Ascending aorta (tissue), 2 donors: ENCODE measurements around the gene KIAA0040. TPM values are rescaled to one million over a fixed set of nuclear protein-coding genes. Genes with fewer than 3 reads are reported as not detected.

Experiments used
- DNase-seq, 2 donors: peaks; one replicate each; pipeline ENCODE4 v3.0.0-alpha.2; 2019; ENCODE audit warnings: low spot score in 2 of 2
- H3K27ac ChIP-seq, 2 donors: fragments of 200-600 bp; sonication (generic); one replicate each; pipeline ENCODE4 v1.5.1; 2016 to 2017; ENCODE audit warnings: mild to moderate bottlenecking in 1 of 2
- H3K27me3 ChIP-seq: fragments of 200-600 bp; sonication (generic); one replicate; pipeline ENCODE4 v1.5.1; 2017
- H3K36me3 ChIP-seq, 2 donors: fragments of 200-600 bp; sonication (generic); one replicate each; pipeline ENCODE4 v1.5.1; 2016
- H3K4me1 ChIP-seq, 2 donors: fragments of 200-600 bp; sonication (generic); one replicate each; pipeline ENCODE4 v1.5.1; 2016 to 2017; ENCODE audit warnings: mild to moderate bottlenecking in 1 of 2
- H3K4me3 ChIP-seq, 2 donors: fragments of 200-600 bp; sonication (generic); one replicate each; pipeline ENCODE4 v1.5.1; 2016 to 2017; ENCODE audit warnings: mild to moderate bottlenecking in 1 of 2
- H3K9me3 ChIP-seq, 2 donors: fragments of 200-600 bp; sonication (generic); one replicate each; pipeline ENCODE4 v1.5.1; 2016
- intact Hi-C: fragments of 100-400 bp; cut with DNase I; formaldehyde crosslinking; loops from one replicate; pipeline ENCODE4 v1.15.1; 2023
- total RNA-seq: library from RNA; depleted of rRNA; stranded (reverse); fragments of >200 nt; gene quantifications from one replicate; pipeline ENCODE4 v1.1.0, GENCODE V29; 2016
- TF ChIP-seq, protein P1 (sequence below), 3 experiments: fragments of 200-600 bp in 2 of 3; fragments of 450-650 bp in 1 of 3; sonication (generic) in 2 of 3; IDR thresholded peaks; one replicate each; pipeline ENCODE4 v1.5.1; 2016 to 2019; ENCODE audit warnings: antibody characterized with exemption in 3 of 3, mild to moderate bottlenecking in 1 of 3, moderate library complexity in 1 of 3

The KIAA0040 gene
- total RNA-seq, 1 donor from 2014 or later, result 36.7 TPM

DNA sequence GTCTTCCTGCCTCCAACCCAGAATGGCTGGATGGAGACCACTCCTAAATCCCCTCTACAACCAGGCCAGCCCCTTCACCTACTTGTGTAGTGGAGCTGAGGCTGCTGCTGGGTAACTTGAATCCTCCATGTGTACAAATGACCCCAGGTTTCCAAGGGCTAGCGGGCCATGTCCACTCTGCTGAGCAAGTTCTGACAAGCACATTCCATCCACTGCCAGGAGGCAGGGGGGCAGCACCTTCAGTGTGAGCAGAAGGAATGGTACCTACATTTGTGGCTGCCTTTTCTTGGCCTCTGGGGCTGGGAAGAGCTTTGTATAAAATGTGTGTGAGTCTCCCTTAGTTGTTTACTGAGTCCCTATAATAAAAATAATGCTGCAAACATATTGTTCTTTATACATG lies 14.5 kb downstream of the KIAA0040 start:
- Histone ChIP-seq H3K27ac (no peak overlapping the region), H3K4me1 (no peaks in the 10 kb centered on the region), H3K4me3 (no peak overlapping the region), H3K27me3 (no peaks in the 10 kb centered on the region), H3K9me3 (no peaks in the 10 kb centered on the region), H3K36me3 (peaks cover 5 to 8% of the 10 kb centered on the region in 2 donors)
- DNase-seq, result no peak
- intact Hi-C loops, result no loop called here
- TF ChIP-seq, protein P1, sequence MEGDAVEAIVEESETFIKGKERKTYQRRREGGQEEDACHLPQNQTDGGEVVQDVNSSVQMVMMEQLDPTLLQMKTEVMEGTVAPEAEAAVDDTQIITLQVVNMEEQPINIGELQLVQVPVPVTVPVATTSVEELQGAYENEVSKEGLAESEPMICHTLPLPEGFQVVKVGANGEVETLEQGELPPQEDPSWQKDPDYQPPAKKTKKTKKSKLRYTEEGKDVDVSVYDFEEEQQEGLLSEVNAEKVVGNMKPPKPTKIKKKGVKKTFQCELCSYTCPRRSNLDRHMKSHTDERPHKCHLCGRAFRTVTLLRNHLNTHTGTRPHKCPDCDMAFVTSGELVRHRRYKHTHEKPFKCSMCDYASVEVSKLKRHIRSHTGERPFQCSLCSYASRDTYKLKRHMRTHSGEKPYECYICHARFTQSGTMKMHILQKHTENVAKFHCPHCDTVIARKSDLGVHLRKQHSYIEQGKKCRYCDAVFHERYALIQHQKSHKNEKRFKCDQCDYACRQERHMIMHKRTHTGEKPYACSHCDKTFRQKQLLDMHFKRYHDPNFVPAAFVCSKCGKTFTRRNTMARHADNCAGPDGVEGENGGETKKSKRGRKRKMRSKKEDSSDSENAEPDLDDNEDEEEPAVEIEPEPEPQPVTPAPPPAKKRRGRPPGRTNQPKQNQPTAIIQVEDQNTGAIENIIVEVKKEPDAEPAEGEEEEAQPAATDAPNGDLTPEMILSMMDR (IDR thresholded peaks at IDR 0.05), result no peak

DNA sequence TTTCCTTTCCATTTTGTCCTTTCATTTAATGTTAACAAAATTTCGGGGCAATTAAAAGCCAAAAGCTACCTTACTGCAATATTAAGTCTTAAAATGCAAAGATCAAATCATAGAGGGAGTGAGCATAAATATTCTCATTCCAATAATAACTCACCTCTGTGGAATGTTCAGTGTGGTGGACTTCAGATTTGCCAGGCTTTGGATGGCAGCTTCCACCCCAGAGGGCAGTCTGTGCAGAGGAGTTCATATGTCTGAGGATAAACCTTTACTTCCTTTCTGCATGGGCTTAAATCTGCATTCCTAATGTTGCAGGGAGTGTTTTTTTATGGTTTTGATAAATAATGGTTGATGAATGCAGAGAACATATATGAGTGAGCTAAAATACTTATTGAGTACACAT lies 16.3 kb downstream of the KIAA0040 start:
- Histone ChIP-seq H3K4me1 (no peaks in the 10 kb centered on the region), H3K4me3 (no peak overlapping the region), H3K9me3 (no peaks in the 10 kb centered on the region), H3K27ac (no peak overlapping the region), H3K27me3 (no peaks in the 10 kb centered on the region), H3K36me3 (peaks cover 5 to 8% of the 10 kb centered on the region in 2 donors)
- intact Hi-C loops, result no loop called here
- no peak for DNase-seq
- TF ChIP-seq, protein P1 (IDR thresholded peaks at IDR 0.05), result no peak

- Histone ChIP-seq H3K4me3 (no peak overlapping the region), H3K36me3 (peaks cover 5 to 8% of the 10 kb centered on the region in 2 donors), H3K9me3 (no peaks in the 10 kb centered on the region), H3K27me3 (no peaks in the 10 kb centered on the region), H3K27ac (no peak overlapping the region), H3K4me1 (no peaks in the 10 kb centered on the region)
- intact Hi-C loops, result no loop called here
- TF ChIP-seq, protein P1 (IDR thresholded peaks at IDR 0.05), result no peak
- no peak for DNase-seq
These were observed 18.1 kb downstream of the KIAA0040 start for GRCh38 chr1:175174309-175175102.

DNA sequence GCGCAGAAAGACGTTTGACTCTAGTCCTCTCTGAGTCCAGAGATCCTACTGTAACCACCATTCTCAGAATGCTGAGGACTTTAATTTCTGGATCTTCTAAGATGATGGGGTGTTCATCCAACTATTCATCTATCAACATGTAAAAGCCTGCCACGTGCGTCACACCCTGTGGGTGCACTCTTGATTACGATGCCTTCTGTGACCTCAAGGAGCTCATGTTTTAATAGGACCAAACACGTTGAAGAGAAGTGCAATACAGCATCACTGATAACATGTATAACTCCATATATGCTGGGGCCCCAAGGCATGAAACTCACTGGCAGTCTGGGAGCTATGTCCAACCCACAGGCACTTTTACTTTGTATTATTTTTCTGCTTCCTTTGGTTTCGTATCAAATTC lies 19.0 kb downstream of the KIAA0040 start:
- TF ChIP-seq, protein P1 (IDR thresholded peaks at IDR 0.05), result no peak
- no peaks in the 10 kb centered on the region for H3K9me3 ChIP-seq
- H3K4me1 ChIP-seq, result no peaks in the 10 kb centered on the region
- H3K27me3 ChIP-seq, result no peaks in the 10 kb centered on the region
- peaks cover 5 to 10% of the 10 kb centered on the region in 2 donors for H3K36me3 ChIP-seq
- H3K4me3 ChIP-seq, result no peak overlapping the region
- no peak for DNase-seq
- intact Hi-C loops, result no loop called here
- no peak overlapping the region for H3K27ac ChIP-seq

- H3K4me1 ChIP-seq, result no peaks in the 10 kb centered on the region
- no peaks in the 10 kb centered on the region for H3K9me3 ChIP-seq
- H3K4me3 ChIP-seq, result no peak overlapping the region
- no peak for DNase-seq
- H3K36me3 ChIP-seq, result peaks cover 5 to 10% of the 10 kb centered on the region in 2 donors
- intact Hi-C loops, result no loop called here
- TF ChIP-seq, protein P1 (IDR thresholded peaks at IDR 0.05), result no peak
- no peak overlapping the region for H3K27ac ChIP-seq
- no peaks in the 10 kb centered on the region for H3K27me3 ChIP-seq
These were observed 20.1 kb downstream of the KIAA0040 start for GRCh38 chr1:175172503-175172902.
